Measurements from ENCODE around the gene RHOH.

DNA sequence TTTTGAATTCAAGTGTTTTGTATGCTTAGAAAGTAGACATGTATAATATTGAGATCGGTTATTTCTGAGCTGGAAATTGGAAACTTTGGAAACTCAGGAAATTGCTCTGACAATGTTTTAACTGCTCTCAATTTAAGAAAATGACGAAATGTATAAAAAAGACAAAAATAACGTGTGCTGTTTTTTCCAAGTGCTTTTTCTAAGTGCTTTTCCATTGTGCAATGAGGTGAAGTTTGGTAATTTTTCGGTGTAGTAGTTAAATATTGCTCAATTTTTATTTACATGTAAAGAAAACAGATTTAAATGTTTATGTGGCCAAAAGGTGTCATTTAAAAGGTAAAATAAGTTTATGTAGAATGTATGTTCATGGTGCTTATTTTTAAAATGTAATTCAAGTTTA lies 39.4 kb upstream of the RHOH start:
- TF ChIP-seq, protein P1, sequence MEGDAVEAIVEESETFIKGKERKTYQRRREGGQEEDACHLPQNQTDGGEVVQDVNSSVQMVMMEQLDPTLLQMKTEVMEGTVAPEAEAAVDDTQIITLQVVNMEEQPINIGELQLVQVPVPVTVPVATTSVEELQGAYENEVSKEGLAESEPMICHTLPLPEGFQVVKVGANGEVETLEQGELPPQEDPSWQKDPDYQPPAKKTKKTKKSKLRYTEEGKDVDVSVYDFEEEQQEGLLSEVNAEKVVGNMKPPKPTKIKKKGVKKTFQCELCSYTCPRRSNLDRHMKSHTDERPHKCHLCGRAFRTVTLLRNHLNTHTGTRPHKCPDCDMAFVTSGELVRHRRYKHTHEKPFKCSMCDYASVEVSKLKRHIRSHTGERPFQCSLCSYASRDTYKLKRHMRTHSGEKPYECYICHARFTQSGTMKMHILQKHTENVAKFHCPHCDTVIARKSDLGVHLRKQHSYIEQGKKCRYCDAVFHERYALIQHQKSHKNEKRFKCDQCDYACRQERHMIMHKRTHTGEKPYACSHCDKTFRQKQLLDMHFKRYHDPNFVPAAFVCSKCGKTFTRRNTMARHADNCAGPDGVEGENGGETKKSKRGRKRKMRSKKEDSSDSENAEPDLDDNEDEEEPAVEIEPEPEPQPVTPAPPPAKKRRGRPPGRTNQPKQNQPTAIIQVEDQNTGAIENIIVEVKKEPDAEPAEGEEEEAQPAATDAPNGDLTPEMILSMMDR (IDR thresholded peaks at IDR 0.05): no peak
- TF ChIP-seq POLR2A (IDR thresholded peaks at IDR 0.05): no peak
- TF ChIP-seq EP300 (IDR thresholded peaks at IDR 0.05): no peak

All from ovary (tissue), 3 donors.